ENCODE data around the gene EYS. TPM values are rescaled to one million over a fixed set of nuclear protein-coding genes. Genes with fewer than 3 reads are reported as not detected.

Gene EYS
- total and polyA plus RNA-seq, 9 of the 15 experiments (the other 6 are each of a cell fraction or from before 2014, with no cell fraction given) = 0.03 to 0.36 (median 0.10) TPM; not detected in 2

DNA sequence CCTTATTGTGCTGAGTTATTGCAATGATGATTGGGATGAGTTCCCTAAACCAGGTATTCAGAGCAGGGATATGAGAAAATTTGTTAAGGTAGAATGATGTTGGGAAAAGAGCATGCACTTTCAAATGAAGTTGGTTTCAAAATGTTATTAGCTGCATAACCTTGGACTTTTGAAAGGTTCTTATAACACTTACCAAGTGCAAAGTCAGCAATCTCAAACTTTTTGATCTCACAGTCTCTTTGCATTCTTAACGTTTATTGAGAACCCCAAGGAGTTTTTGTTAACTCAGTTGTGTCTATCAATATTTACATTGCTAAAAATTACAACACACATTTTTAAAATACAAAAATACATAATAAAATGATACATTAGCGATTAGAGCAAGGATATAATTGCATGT, 1269.0 kb downstream of the EYS start:
- no peak for ATAC-seq
- Histone ChIP-seq H4K20me1 (replicated peaks; ENCODE audit: control insufficient read depth, insufficient read depth, low read length) (no peaks in the 10 kb centered on the region), H3K27ac (ENCODE audit: extremely low read depth, low read depth, low read length) (no peak overlapping the region), H3K4me1 (replicated peaks in 1 of 2; ENCODE audit: control insufficient read depth in 2 of 2, insufficient read depth in 2 of 2, low read length in 2 of 2) (no peaks in the 10 kb centered on the region), H2AFZ (ENCODE audit: low read depth, low read length) (no peak overlapping the region), H3K4me3 (no peak overlapping the region), H3K9me1 (ENCODE audit: control insufficient read depth, insufficient read depth, low read length) (no peaks in the 10 kb centered on the region), H3K27me3 (ENCODE audit: control insufficient read depth in 2 of 2, insufficient read depth in 2 of 2, low read length in 2 of 2) (no peaks in the 10 kb centered on the region), H3K36me3 (ENCODE audit: control insufficient read depth, insufficient read depth, low read length) (no peaks in the 10 kb centered on the region), H3K4me2 (ENCODE audit: insufficient read depth, low read length) (no peak overlapping the region), H3K79me2 (ENCODE audit: control insufficient read depth, insufficient read depth, low read length) (no peaks in the 10 kb centered on the region), H3K9me3 (replicated peaks; ENCODE audit: control insufficient read depth, insufficient read depth, low read depth, low read length) (no peaks in the 10 kb centered on the region), H3K9ac (ENCODE audit: insufficient read depth in 1 of 2, low read depth in 2 of 2, low read length in 2 of 2) (no peak overlapping the region)
- CTCF ChIA-PET (ENCODE audit: low intra/inter-chr PET ratio) = no interaction called here
- DNase-seq (ENCODE audit: extremely low read depth in 1 of 4, low spot score in 3 of 4) = no peak
- BruUV-seq (replicated peaks) = no TSS peak
- in situ Hi-C loops (cut with MboI) = no loop called here
- POLR2A ChIA-PET = no interaction called here
- intact Hi-C loops (cut with micrococcal nuclease) = no loop called here
- WGBS (ENCODE audit: insufficient coverage, low coverage, missing lambda C conversion rate) = 2% methylated on average over 2 of the region's 2 CpGs
- no peak for FAIRE-seq
- TF ChIP-seq ZNF121 (CRISPR knock-in tag; conservative IDR thresholded peaks at IDR 0.05) (no peak), MECOM (CRISPR knock-in tag; IDR thresholded peaks at IDR 0.05) (no peak), TEAD4 (IDR thresholded peaks at IDR 0.05; ENCODE audit: low read length) (no peak), TEAD4 (CRISPR knock-in tag; IDR thresholded peaks at IDR 0.05; ENCODE audit: borderline replicate concordance) (no peak), ZNF551 (CRISPR knock-in tag; IDR thresholded peaks at IDR 0.05) (no peak), PCBP2 (IDR thresholded peaks at IDR 0.05; ENCODE audit: low read depth, low read length, poor library complexity, severe bottlenecking) (no peak), ZBTB17 (CRISPR knock-in tag; IDR thresholded peaks at IDR 0.05) (no peak), ZNF780A (CRISPR knock-in tag; IDR thresholded peaks at IDR 0.05) (no peak), HOXB6 (CRISPR knock-in tag; IDR thresholded peaks at IDR 0.05; ENCODE audit: borderline replicate concordance) (no peak), ZNF324 (CRISPR knock-in tag; IDR thresholded peaks at IDR 0.05) (no peak), RB1 (IDR thresholded peaks at IDR 0.05; ENCODE audit: low read depth) (no peak), KDM4B (IDR thresholded peaks at IDR 0.05; ENCODE audit: borderline replicate concordance in 2 of 2, low read depth in 1 of 2) (no peak), HNRNPLL (IDR thresholded peaks at IDR 0.05; ENCODE audit: low read depth, low read length, poor library complexity, severe bottlenecking) (no peak), HMG20B (CRISPR knock-in tag; IDR thresholded peaks at IDR 0.05) (no peak), JUND (IDR thresholded peaks at IDR 0.05; ENCODE audit: borderline replicate concordance, low read depth, low read length) (no peak), JUND (tag; IDR thresholded peaks at IDR 0.05; ENCODE audit: borderline replicate concordance, low read depth, low read length) (no peak), IRF1 (CRISPR knock-in tag; IDR thresholded peaks at IDR 0.05; ENCODE audit: borderline replicate concordance) (no peak), ZNF764 (CRISPR knock-in tag; IDR thresholded peaks at IDR 0.05; ENCODE audit: low read depth) (no peak)
- TF ChIP-seq, protein P1, sequence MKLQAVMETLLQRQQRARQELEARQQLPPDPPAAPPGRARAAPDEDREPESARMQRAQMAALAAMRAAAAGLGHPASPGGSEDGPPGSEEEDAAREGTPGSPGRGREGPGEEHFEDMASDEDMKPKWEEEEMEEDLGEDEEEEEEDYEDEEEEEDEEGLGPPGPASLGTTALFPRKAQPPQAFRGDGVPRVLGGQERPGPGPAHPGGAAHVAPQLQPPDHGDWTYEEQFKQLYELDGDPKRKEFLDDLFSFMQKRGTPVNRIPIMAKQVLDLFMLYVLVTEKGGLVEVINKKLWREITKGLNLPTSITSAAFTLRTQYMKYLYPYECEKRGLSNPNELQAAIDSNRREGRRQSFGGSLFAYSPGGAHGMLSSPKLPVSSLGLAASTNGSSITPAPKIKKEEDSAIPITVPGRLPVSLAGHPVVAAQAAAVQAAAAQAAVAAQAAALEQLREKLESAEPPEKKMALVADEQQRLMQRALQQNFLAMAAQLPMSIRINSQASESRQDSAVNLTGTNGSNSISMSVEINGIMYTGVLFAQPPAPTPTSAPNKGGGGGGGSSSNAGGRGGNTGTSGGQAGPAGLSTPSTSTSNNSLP (IDR thresholded peaks at IDR 0.05; ENCODE audit: borderline replicate concordance, low read depth, low read length) = no peak
- TF ChIP-seq, protein P2, sequence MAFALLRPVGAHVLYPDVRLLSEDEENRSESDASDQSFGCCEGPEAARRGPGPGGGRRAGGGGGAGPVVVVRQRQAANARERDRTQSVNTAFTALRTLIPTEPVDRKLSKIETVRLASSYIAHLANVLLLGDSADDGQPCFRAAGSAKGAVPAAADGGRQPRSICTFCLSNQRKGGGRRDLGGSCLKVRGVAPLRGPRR (CRISPR knock-in tag; IDR thresholded peaks at IDR 0.05) = no peak
- TF ChIP-seq, protein P3, sequence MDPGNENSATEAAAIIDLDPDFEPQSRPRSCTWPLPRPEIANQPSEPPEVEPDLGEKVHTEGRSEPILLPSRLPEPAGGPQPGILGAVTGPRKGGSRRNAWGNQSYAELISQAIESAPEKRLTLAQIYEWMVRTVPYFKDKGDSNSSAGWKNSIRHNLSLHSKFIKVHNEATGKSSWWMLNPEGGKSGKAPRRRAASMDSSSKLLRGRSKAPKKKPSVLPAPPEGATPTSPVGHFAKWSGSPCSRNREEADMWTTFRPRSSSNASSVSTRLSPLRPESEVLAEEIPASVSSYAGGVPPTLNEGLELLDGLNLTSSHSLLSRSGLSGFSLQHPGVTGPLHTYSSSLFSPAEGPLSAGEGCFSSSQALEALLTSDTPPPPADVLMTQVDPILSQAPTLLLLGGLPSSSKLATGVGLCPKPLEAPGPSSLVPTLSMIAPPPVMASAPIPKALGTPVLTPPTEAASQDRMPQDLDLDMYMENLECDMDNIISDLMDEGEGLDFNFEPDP (CRISPR knock-in tag; IDR thresholded peaks at IDR 0.05) = no peak
